HFF-Myc (cell line): ENCODE results near the gene NOVA2.

ENCODE experiments used
- DNase-seq: peaks from one replicate; pipeline ENCODE4 v3.0.0-alpha.2; 2011; ENCODE audit warnings: low read depth; ENCODE audit errors: extremely low read depth
- H3K4me3 ChIP-seq: replicated peaks from 2 replicates; pipeline ENCODE4 v1.5.1; 2011; ENCODE audit warnings: low read depth, mild to moderate bottlenecking, control low read depth, low read length
- TF ChIP-seq, protein P1 (sequence below): IDR thresholded peaks from 2 replicates; pipeline ENCODE4 v1.5.1; 2012; ENCODE audit warnings: mild to moderate bottlenecking, low read depth, low read length, control low read depth; ENCODE audit errors: missing control alignments

NOVA2 gene

DNA sequence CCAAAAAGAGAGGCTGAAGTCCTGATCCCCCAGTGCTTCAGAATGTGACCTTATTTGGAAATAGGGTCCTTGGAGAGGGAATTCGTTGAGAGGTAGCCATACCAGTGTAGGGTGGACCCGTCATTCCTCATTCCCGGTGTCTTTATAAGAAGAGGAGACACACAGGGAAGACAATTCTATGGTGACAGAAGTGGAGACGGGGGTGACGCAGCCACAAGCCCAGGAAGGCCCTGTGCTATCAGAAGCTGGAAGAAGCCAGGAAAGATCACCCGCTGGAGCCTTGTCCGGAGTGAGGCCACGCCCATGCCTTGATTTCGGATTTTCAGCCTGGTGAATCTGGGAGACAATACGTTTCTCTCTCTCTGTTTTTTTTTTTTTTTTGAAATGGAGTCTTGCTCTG is 68.7 kb downstream of the NOVA2 start:
- no peak overlapping the region for H3K4me3 ChIP-seq
- no peak for DNase-seq
- TF ChIP-seq, protein P1, sequence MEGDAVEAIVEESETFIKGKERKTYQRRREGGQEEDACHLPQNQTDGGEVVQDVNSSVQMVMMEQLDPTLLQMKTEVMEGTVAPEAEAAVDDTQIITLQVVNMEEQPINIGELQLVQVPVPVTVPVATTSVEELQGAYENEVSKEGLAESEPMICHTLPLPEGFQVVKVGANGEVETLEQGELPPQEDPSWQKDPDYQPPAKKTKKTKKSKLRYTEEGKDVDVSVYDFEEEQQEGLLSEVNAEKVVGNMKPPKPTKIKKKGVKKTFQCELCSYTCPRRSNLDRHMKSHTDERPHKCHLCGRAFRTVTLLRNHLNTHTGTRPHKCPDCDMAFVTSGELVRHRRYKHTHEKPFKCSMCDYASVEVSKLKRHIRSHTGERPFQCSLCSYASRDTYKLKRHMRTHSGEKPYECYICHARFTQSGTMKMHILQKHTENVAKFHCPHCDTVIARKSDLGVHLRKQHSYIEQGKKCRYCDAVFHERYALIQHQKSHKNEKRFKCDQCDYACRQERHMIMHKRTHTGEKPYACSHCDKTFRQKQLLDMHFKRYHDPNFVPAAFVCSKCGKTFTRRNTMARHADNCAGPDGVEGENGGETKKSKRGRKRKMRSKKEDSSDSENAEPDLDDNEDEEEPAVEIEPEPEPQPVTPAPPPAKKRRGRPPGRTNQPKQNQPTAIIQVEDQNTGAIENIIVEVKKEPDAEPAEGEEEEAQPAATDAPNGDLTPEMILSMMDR = no peak

DNA sequence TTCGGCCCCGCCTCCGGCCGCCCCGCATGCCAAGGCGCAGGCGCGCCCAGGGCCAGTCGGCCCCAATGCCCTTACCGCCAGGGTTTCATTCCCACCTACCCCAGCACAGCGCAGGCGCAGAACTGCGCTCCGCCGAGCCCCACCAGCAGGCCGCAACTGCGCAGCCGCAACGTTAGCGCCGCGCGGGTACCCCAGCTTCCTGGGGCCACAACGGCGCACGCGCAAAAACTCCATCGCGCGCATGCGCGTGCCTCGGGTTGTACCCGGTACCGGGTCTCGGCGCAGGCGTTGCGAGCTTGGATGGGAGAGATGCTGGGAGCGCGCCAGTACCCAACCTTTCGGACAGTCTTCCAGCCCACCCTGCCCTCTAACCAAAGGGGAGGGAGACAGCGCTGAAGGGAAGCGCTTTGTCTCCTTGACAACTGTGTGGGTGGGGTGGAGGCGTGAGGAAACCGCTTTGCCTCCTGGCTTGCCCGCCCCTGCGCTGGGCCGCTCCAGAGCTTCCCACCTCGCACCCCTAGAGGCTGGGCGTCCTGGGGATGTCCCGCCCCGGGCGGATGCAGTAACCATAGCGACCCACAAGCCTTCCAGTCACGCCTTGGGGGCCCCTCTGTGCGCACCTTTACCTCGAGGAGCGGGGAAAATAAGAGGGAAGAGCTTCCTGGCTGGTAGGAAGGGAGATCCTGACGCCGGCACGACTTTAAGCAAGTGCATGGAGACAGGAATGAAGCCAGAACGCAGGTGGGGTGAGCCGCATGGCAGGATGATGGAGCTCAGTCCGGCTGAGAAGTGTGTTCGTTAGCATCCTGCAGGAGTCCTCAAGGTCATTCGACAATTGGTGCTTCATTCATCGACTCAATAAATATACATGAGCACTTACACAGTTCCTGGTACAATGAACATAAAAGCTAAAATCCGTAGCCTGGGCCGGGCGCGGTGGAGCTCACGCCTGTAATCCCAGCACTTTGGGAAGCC is 70.7 kb downstream of the NOVA2 start:
- H3K4me3 ChIP-seq = peak overlapping the region; percentile 72
- peak; percentile 94 for DNase-seq
- TF ChIP-seq, protein P1 = no peak

- no peak for DNase-seq
- TF ChIP-seq, protein P1 = no peak
- peak within 1 kb of the TSS; percentile 72 for H3K4me3 ChIP-seq
These were observed 71.6 kb downstream of the NOVA2 start, which contains the start of gene MYPOP for GRCh38 chr19:45901912-45902650. TSS of gene MYPOP (minus strand) at chr19:45902613. CDS start at chr19:45901773, 840 bp downstream.

DNA sequence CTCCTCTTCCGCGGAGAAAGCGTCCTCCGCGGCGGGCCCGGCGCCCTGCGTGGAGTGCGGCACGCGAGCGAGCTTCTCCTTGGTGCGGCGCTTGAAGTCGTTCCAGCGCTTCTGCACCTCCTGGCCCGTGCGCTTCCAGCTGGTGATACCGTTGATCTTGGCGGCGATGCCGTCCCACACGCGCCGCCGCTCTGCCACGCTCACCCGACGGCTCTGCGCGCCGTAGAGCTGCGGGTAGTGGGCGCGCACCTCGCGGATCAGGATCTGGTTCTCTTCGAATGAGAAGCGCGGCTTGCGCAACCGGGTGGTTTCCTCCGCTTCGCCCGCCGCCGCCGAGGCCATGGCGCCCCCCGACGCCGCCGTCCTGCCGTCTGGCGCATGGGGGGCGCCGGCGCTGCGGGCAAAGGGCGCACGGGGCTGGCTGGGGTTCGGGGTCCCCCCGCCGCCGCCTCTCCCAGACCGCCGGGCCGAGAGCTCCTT is 72.2 kb downstream of the NOVA2 start:
- DNase-seq = no peak
- TF ChIP-seq, protein P1 = no peak

DNA sequence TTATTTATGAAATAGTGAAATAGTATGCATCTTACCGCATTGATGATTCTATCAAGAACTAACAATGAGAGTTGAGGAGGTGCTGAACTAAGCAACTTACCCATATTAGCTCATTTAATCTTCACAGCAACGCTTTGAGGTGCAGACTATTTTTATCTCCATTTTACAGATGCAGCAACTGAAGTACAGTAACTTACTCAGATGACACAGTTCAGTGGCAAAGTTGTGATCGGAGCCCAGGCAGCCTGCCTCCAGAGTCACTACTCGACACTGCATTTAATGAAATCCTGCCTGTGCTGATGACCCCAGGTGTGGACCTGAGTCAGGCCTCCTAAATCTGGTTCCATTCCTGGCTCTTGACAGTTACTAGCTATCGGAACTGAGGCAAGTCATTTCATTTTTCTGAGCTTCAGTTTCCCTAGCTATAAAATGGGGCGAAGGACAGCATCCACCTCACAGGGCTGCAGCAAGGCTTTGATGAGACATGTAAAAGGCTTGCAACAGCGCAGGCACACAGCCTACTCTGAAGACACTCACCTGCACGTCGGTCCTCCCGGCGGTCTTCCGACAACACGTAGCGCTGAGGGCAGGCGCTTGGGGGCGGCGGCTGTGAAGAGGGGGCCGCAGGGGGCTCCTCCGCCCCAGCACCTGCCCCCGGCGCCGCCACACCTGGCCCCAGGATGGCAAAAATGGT is 72.8 kb downstream of the NOVA2 start:
- DNase-seq = no peak
- peak overlapping the region; percentile 72 for H3K4me3 ChIP-seq
- TF ChIP-seq, protein P1 = no peak

More for the DNA sequence above, 72.2 kb downstream of the NOVA2 start:
- H3K4me3 ChIP-seq = peak overlapping the region; percentile 72

DNA sequence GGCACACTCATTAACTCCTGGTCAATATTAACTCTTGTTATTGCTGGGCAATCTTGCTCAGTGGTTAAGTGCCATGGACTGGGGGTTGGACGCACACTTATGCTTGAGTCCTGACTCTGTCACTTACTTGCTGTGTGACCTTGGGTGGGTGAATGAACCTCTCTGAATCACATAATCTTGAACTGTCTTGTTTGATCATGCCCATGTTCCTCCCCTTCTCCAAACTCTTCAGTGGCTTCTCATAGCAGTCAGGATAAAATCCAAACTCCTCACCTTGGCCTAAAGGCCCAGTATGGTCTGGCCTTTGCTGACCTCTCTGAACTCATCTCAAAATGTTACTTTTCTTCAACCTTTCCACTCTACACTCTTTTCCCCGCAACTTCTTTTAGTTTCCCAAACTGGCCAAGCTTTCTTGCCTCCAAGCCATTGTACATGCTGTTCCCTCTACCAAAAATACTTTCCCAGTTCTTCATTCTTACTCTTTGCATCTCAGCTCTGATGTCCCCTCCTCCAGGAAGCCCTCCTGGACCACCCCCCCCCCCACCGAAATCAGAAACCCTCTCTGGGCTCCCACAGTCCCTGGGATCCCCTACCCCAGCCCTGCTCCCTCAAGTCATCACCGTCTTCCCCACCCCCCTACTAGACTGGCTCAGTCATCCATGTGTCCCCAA is 73.6 kb downstream of the NOVA2 start:
- TF ChIP-seq, protein P1 = no peak

More for the DNA sequence above, 73.6 kb downstream of the NOVA2 start:
- no peak overlapping the region for H3K4me3 ChIP-seq
- no peak for DNase-seq
